DMS 273 treated with DMSO at 0.1 percent for 48 hours (cell line): ENCODE measurements around the gene P2RY11.

Experiments
- DNase-seq: peaks from one replicate; lab custom pipeline; 2025; lab: John Stamatoyannopoulos, UW

The P2RY11 gene

GRCh38 chr19:10141479-10141878 lies 30.0 kb downstream of the P2RY11 start:
- no peak for DNase-seq

- DNase-seq, result no peak
These were observed 30.5 kb downstream of the P2RY11 start for GRCh38 chr19:10141973-10142372.

GRCh38 chr19:10142701-10143375 lies 31.3 kb downstream of the P2RY11 start:
- no peak for DNase-seq

GRCh38 chr19:10143681-10144080 lies 32.2 kb downstream of the P2RY11 start:
- no peak for DNase-seq

- no peak for DNase-seq
These were observed 32.9 kb downstream of the P2RY11 start for GRCh38 chr19:10144361-10144760.

- no peak for DNase-seq
These were observed 33.5 kb downstream of the P2RY11 start for GRCh38 chr19:10145031-10145430.

- no peak for DNase-seq
These were observed 34.6 kb downstream of the P2RY11 start for GRCh38 chr19:10146142-10146541.

- no peak for DNase-seq
These were observed 37.9 kb downstream of the P2RY11 start for GRCh38 chr19:10149427-10149826.

- DNase-seq, result no peak
These were observed 40.0 kb downstream of the P2RY11 start for GRCh38 chr19:10151521-10151920.

GRCh38 chr19:10152100-10152499 lies 40.6 kb downstream of the P2RY11 start:
- no peak for DNase-seq

- DNase-seq, result no peak
These were observed 44.3 kb downstream of the P2RY11 start for GRCh38 chr19:10155839-10156238.

- no peak for DNase-seq
These were observed 46.6 kb downstream of the P2RY11 start for GRCh38 chr19:10158071-10158470.

GRCh38 chr19:10158485-10158884 lies 47.0 kb downstream of the P2RY11 start:
- no peak for DNase-seq

GRCh38 chr19:10159610-10160009 lies 48.1 kb downstream of the P2RY11 start:
- no peak for DNase-seq

GRCh38 chr19:10163536-10163935 lies 52.0 kb downstream of the P2RY11 start:
- DNase-seq, result no peak
